ENCODE data around the gene MAEA. TPM values are rescaled to one million over a fixed set of nuclear protein-coding genes. Genes with fewer than 3 reads are reported as not detected.

The MAEA gene
- total and polyA plus RNA-seq, 4 donors: 20.9 to 33.9 (median 29.8) TPM

DNA sequence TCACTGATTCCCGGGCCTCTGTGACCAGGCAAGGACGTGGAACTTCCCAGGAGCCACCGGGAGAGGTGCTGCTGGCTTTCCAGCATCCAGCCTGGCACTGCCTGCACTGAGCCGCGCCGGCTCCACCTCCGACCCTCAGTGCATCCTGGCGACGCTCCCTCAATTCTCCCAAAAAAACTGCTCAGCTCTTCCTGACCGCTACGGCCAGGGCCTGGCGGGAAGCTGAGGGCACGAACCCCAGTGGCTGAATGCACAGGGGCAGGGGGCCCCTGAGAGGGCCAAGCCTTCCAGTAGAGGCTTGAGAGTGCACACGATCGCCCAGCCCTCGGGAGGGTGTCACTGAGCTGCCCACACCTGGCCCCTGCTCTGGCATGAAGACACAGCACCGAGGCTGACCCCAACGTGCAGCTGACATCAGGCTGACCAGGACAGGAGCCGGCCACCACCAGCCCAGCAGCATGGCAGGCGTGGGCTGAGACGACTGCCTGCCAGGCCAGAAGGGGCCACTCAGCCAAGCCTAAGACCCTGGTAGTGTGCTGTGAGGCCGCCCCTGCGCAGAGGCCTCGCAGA lies 47.7 kb upstream of the MAEA start:
- no peak for DNase-seq (ENCODE audit: low spot score)

DNA sequence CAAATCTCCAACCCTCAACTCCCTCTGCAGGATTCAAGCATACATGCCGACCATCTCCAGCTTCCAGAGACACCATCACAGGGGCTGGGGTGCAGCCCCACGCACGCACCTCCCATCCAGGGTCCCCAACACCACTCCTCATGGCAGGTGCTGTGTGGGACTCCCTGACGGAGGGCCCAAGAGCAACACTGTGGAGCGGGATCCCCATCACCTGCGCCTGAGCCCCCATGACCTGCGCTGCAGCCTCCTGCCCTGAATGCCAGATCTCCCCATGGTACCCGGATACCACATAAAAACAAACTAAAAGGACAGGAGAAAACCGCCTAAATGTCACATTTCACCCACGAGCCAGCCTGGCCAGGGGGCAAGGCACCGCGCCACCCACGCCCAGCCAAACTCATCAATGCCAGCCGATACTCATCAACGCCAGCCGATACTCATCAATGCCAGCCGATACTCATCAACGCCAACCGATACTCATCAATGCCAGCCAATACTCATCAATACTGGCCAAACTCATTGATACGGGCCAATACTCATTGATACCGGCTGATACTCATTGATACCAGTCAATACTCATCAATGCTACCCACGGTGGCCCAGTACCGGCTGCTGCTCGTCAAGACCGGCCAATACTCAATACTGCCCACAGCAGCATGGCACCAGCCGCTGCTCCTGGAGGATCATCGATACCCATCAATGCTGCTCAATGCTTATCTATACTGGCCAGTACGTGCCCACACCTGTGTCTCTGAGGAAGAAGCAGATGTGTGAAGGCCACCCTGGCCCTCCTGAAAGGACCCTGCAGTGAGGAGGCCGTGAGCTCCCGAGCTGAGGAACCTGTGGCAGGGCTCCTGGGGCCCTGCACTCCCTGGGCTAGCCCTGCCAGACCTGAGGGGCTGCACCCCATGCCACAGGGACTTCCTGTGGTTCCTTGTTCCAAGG lies 46.9 kb upstream of the MAEA start:
- H3K27me3 ChIP-seq (ENCODE audit: control insufficient read depth in 4 of 4, insufficient read depth in 4 of 4, low read length in 3 of 4): no peaks in the 10 kb centered on the region
- peak overlapping the region in 1 of 2 donors; percentile 56 for H3K27ac ChIP-seq (ENCODE audit: low read depth in 1 of 2, low read length in 2 of 2)
- no peaks in the 10 kb centered on the region for H3K9me3 ChIP-seq (ENCODE audit: control insufficient read depth in 4 of 4, low read length in 3 of 4)
- H3K9ac ChIP-seq (ENCODE audit: low read depth in 1 of 2, low read length in 2 of 2): no peak overlapping the region
- TF ChIP-seq GABPA (IDR thresholded peaks at IDR 0.05 in 1 of 2, conservative IDR thresholded peaks at IDR 0.05 in 1 of 2) (no peak), NR2F2 (IDR thresholded peaks at IDR 0.05) (no peak)
- WGBS: 95% methylated on average over 30 of the region's 30 CpGs
- H3K4me1 ChIP-seq (ENCODE audit: control insufficient read depth in 4 of 4, insufficient read depth in 4 of 4, low read length in 3 of 4): peaks cover 39 to 69% (median 64%) of the 10 kb centered on the region in 4 donors
- no peak overlapping the region for H3K4me3 ChIP-seq (ENCODE audit: low read depth in 1 of 3, low read length in 3 of 3)
- DNase-seq (ENCODE audit: low spot score): no peak
- H3K36me3 ChIP-seq (ENCODE audit: control insufficient read depth in 4 of 4, insufficient read depth in 3 of 4, low read depth in 1 of 4, low read length in 3 of 4): peaks cover 6 to 26% (median 14%) of the 10 kb centered on the region in 4 donors

More for the DNA sequence above, 47.7 kb upstream of the MAEA start:
- Histone ChIP-seq H3K4me1 (ENCODE audit: control insufficient read depth in 4 of 4, insufficient read depth in 4 of 4, low read length in 3 of 4) (peaks cover 39 to 64% (median 60%) of the 10 kb centered on the region in 4 donors), H3K27me3 (ENCODE audit: control insufficient read depth in 4 of 4, insufficient read depth in 4 of 4, low read length in 3 of 4) (no peaks in the 10 kb centered on the region), H3K27ac (ENCODE audit: low read depth in 1 of 2, low read length in 2 of 2) (peak overlapping the region; percentile 43 to 56), H3K4me3 (ENCODE audit: low read depth in 1 of 3, low read length in 3 of 3) (no peak overlapping the region), H3K36me3 (ENCODE audit: control insufficient read depth in 4 of 4, insufficient read depth in 3 of 4, low read depth in 1 of 4, low read length in 3 of 4) (peaks cover 10 to 32% (median 16%) of the 10 kb centered on the region in 4 donors), H3K9me3 (ENCODE audit: control insufficient read depth in 4 of 4, low read length in 3 of 4) (no peaks in the 10 kb centered on the region), H3K9ac (ENCODE audit: low read depth in 1 of 2, low read length in 2 of 2) (no peak overlapping the region)
- no peak for TF ChIP-seq JUND (IDR thresholded peaks at IDR 0.05)
- 61% methylated on average over 24 of the region's 24 CpGs for WGBS

DNA sequence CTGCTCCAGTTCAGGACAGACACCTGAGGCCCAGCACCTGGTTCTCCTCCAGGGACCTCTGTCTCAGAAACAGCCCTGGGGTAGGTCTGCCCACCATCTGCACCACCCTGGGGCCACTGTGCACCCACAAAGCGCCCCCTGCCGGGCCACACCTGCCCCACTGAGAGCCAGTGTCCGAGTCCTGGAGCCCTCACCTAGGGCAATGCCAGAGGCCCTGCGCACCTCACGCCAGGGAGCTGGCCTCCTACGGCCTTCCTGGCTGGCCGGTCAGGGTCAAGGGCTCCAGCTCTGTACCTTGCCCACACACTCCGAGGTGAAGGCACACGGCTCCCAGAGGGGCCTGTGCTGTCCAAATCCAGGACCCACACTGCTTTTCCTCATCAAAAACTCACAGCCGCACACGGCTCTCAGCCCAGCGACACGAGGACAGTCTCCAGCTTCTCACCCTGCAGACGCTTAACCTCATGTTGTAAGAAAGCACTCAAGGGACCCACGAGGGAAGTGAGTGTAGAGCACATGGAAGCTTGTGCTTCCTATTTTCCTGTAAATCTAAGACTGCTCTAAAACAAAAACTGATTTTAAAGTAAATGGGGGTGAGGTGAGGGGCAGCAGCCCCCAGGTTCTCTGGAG lies 46.1 kb upstream of the MAEA start:
- Histone ChIP-seq H3K9me3 (ENCODE audit: control insufficient read depth in 4 of 4, low read length in 3 of 4) (no peaks in the 10 kb centered on the region), H3K4me3 (ENCODE audit: low read depth in 1 of 3, low read length in 3 of 3) (no peak overlapping the region), H3K4me1 (ENCODE audit: control insufficient read depth in 4 of 4, insufficient read depth in 4 of 4, low read length in 3 of 4) (peaks cover 39 to 69% (median 64%) of the 10 kb centered on the region in 4 donors), H3K36me3 (ENCODE audit: control insufficient read depth in 4 of 4, insufficient read depth in 3 of 4, low read depth in 1 of 4, low read length in 3 of 4) (peaks cover 6 to 18% (median 10%) of the 10 kb centered on the region in 4 donors), H3K27ac (ENCODE audit: low read depth in 1 of 2, low read length in 2 of 2) (no peak overlapping the region), H3K9ac (ENCODE audit: low read depth in 1 of 2, low read length in 2 of 2) (no peak overlapping the region), H3K27me3 (ENCODE audit: control insufficient read depth in 4 of 4, insufficient read depth in 4 of 4, low read length in 3 of 4) (no peaks in the 10 kb centered on the region)
- TF ChIP-seq ZBTB33 (IDR thresholded peaks at IDR 0.05) (no peak), FOXA2 (IDR thresholded peaks at IDR 0.05) (no peak), RAD21 (IDR thresholded peaks at IDR 0.05) (no peak), GABPA (IDR thresholded peaks at IDR 0.05 in 1 of 2, conservative IDR thresholded peaks at IDR 0.05 in 1 of 2) (no peak), NR2F2 (IDR thresholded peaks at IDR 0.05) (no peak), EGR1 (IDR thresholded peaks at IDR 0.05; ENCODE audit: low read depth in 2 of 2) (no peak), RXRA (IDR thresholded peaks at IDR 0.05) (no peak)
- TF ChIP-seq, protein P1, sequence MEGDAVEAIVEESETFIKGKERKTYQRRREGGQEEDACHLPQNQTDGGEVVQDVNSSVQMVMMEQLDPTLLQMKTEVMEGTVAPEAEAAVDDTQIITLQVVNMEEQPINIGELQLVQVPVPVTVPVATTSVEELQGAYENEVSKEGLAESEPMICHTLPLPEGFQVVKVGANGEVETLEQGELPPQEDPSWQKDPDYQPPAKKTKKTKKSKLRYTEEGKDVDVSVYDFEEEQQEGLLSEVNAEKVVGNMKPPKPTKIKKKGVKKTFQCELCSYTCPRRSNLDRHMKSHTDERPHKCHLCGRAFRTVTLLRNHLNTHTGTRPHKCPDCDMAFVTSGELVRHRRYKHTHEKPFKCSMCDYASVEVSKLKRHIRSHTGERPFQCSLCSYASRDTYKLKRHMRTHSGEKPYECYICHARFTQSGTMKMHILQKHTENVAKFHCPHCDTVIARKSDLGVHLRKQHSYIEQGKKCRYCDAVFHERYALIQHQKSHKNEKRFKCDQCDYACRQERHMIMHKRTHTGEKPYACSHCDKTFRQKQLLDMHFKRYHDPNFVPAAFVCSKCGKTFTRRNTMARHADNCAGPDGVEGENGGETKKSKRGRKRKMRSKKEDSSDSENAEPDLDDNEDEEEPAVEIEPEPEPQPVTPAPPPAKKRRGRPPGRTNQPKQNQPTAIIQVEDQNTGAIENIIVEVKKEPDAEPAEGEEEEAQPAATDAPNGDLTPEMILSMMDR (IDR thresholded peaks at IDR 0.05; ENCODE audit: low read depth, low read length, missing input control): no peak
- DNase-seq (ENCODE audit: low spot score): no peak
- WGBS: 68% methylated on average over 15 of the region's 15 CpGs

Measured in liver (tissue), 9 donors.